B cell (primary cell): ENCODE results near the gene ETV1.

Experiments
- EZH2 ChIP-seq: IDR thresholded peaks from 2 replicates; pipeline ENCODE4 v1.6.1; 2012; ENCODE audit warnings: borderline replicate concordance, low read depth, mild to moderate bottlenecking, moderate library complexity, low read length; ENCODE audit not compliant: insufficient read depth, poor library complexity, severe bottlenecking
- TF ChIP-seq, protein P1 (sequence below): fragments of 200-600 bp; IDR thresholded peaks from one replicate; pipeline ENCODE4 v1.8.0; 2022; ENCODE audit warnings: antibody characterized with exemption, mild to moderate bottlenecking

DNA sequence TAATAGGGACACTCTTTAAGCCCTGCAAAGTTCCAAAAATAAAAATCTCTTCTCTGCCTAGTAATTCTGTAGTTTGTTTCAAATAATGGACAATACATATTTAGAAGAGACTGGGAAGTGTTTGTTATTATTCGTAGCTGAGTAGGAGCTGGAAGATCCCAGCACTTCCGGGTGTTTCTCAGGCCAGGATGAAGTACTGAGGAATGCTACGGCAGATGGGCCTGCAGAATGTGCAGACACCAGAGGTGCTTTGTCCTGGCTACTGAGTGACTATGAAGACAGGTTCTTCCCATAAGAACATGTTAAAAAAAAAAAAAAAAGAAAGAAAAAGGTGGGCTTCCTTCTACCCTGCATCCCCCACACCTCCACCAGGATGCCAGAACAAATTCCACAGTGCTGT lies 36.1 kb downstream of the ETV1 start:
- TF ChIP-seq, protein P1, sequence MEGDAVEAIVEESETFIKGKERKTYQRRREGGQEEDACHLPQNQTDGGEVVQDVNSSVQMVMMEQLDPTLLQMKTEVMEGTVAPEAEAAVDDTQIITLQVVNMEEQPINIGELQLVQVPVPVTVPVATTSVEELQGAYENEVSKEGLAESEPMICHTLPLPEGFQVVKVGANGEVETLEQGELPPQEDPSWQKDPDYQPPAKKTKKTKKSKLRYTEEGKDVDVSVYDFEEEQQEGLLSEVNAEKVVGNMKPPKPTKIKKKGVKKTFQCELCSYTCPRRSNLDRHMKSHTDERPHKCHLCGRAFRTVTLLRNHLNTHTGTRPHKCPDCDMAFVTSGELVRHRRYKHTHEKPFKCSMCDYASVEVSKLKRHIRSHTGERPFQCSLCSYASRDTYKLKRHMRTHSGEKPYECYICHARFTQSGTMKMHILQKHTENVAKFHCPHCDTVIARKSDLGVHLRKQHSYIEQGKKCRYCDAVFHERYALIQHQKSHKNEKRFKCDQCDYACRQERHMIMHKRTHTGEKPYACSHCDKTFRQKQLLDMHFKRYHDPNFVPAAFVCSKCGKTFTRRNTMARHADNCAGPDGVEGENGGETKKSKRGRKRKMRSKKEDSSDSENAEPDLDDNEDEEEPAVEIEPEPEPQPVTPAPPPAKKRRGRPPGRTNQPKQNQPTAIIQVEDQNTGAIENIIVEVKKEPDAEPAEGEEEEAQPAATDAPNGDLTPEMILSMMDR: no peak
- no peak for TF ChIP-seq EZH2
